Panc1 (cell line): ENCODE results near the gene KRTAP16-1. TPM values are rescaled to one million over a fixed set of nuclear protein-coding genes. Genes with fewer than 3 reads are reported as not detected.

Experiments used
- ATAC-seq: fragments of 200-7000 bp; cut with Tn5 transposase; 2 replicates; pipeline ENCODE4 v1.9.1; 2020; ENCODE audit warnings: mild to moderate bottlenecking, moderate library complexity
- BruUV-seq: library from RNA; stranded (reverse); fragments of 400-500 nt; replicated peaks from 2 replicates; lab custom pipeline; 2021; lab: Mats Ljungman, UMichigan
- CTCF ChIA-PET: fragments of 300-600 bp; sonication (Branson Sonifier 250); formaldehyde crosslinking; loops from one replicate; lab custom pipeline; 2022; ENCODE audit warnings: antibody characterized with exemption; lab: Charles Lee
- POLR2A ChIA-PET: fragments of 300-600 bp; sonication (Branson Sonifier 250); formaldehyde crosslinking; loops from one replicate; lab custom pipeline; 2022; ENCODE audit warnings: antibody characterized with exemption; lab: Charles Lee
- DNase-seq: peaks from one replicate; pipeline ENCODE4 v3.0.0-alpha.2; 2010; ENCODE audit warnings: low read depth, low spot score
- H3K27ac ChIP-seq: 2 replicates; pipeline ENCODE4 v1.5.1; 2011; ENCODE audit warnings: mild to moderate bottlenecking, low read length, inconsistent platforms
- H3K27me3 ChIP-seq: fragments of 200-500 bp; sonication (Bioruptor generic); 2 replicates; pipeline ENCODE4 v1.6.0; 2014; ENCODE audit warnings: low read length, inconsistent platforms; ENCODE audit not compliant: control insufficient read depth, insufficient read depth
- H3K36me3 ChIP-seq: fragments of 200-500 bp; sonication (Bioruptor generic); 2 replicates; pipeline ENCODE4 v1.5.1; 2014; ENCODE audit warnings: inconsistent platforms, mild to moderate bottlenecking, low read length, moderate library complexity; ENCODE audit not compliant: control insufficient read depth, insufficient read depth
- H3K4me1 ChIP-seq: 2 replicates; pipeline ENCODE4 v1.5.1; 2011; ENCODE audit warnings: inconsistent platforms, mild to moderate bottlenecking, low read length, moderate library complexity; ENCODE audit not compliant: control insufficient read depth, insufficient read depth
- H3K4me3 ChIP-seq, 2 experiments: 2 replicates each; pipeline ENCODE4 v1.5.1; 2011 to 2012; ENCODE audit warnings: low read depth in 2 of 2, low read length in 2 of 2, mild to moderate bottlenecking in 2 of 2, inconsistent platforms in 1 of 2, moderate library complexity in 1 of 2
- H3K9me3 ChIP-seq: fragments of 200-500 bp; sonication (Bioruptor generic); 2 replicates; pipeline ENCODE4 v1.5.1; 2014; ENCODE audit warnings: low read depth, mild to moderate bottlenecking, inconsistent platforms, low read length, moderate library complexity; ENCODE audit not compliant: control insufficient read depth, insufficient read depth
- CTCF ChIP-seq: fragments of 450-650 bp; IDR thresholded peaks from 2 replicates; pipeline ENCODE4 v1.5.1; 2017; ENCODE audit warnings: mild to moderate bottlenecking
- POLR2AphosphoS5 ChIP-seq: IDR thresholded peaks from 2 replicates; pipeline ENCODE4 v1.6.1; 2012; ENCODE audit warnings: mild to moderate bottlenecking, low read depth, low read length, moderate library complexity
- REST ChIP-seq, 2 experiments: IDR thresholded peaks; 2 replicates each; pipeline ENCODE4 v1.6.1; 2011 to 2012; ENCODE audit warnings: low read depth in 2 of 2, control low read depth in 1 of 2, low read length in 1 of 2, mild to moderate bottlenecking in 1 of 2, moderate library complexity in 1 of 2; ENCODE audit not compliant: insufficient read depth in 1 of 2
- SIN3A ChIP-seq: IDR thresholded peaks from 2 replicates; pipeline ENCODE4 v1.6.1; 2012; ENCODE audit warnings: low read depth, mild to moderate bottlenecking, low read length, moderate library complexity, borderline replicate concordance; ENCODE audit not compliant: insufficient read depth
- TCF7L2 ChIP-seq: IDR thresholded peaks from 2 replicates; pipeline ENCODE4 v1.6.1; 2011; ENCODE audit warnings: mild to moderate bottlenecking, low read depth, low read length, inconsistent platforms
- in situ Hi-C: cut with HindIII; loops from 2 replicates; pipeline ENCODE4 v1.10.0; 2016; ENCODE audit warnings: low sequenced_read_pairs, low pct_unique_long_range_greater_than_20kb
- intact Hi-C: fragments of 100-400 bp; cut with micrococcal nuclease; formaldehyde crosslinking; loops from one replicate; pipeline ENCODE4 v1.10.0; 2022; ENCODE audit not compliant: unreplicated experiment
- total RNA-seq: library from RNA; stranded (reverse); gene quantifications from one replicate; pipeline ENCODE4 v1.2.1, GENCODE V29; 2021; ENCODE audit not compliant: unreplicated experiment

Gene KRTAP16-1
- total RNA-seq, 1 experiment from 2014 or later = not detected

GRCh38 chr17:41307647-41308046, 1.5 kb downstream of the KRTAP16-1 start:
- DNase-seq (no peak), ATAC-seq (no peak)
- no TSS peak for BruUV-seq
- Histone ChIP-seq H3K9me3 (no peaks in the 10 kb centered on the region), H3K27ac (no peak overlapping the region), H3K4me1 (no peaks in the 10 kb centered on the region), H3K4me3 (no peak overlapping the region), H3K36me3 (no peaks in the 10 kb centered on the region), H3K27me3 (peaks cover 2% of the 10 kb centered on the region; the same call in 1 of the 2 replicates)
- intact Hi-C loops (no loop called here), in situ Hi-C loops (no loop called here)
- TF ChIP-seq POLR2AphosphoS5 (no peak), REST (IDR thresholded peaks at IDR 0.05; ENCODE audit: insufficient read depth in 1 of 2, low read depth in 2 of 2, low read length in 1 of 2) (no peak), TCF7L2 (no peak), SIN3A (no peak), CTCF (no peak)
- ChIA-PET CTCF (no interaction called here), POLR2A (no interaction called here)

- ATAC-seq = no peak
- Histone ChIP-seq H3K27me3 (peaks cover 2% of the 10 kb centered on the region; the same call in 1 of the 2 replicates), H3K36me3 (no peaks in the 10 kb centered on the region), H3K27ac (no peak overlapping the region), H3K9me3 (no peaks in the 10 kb centered on the region), H3K4me3 (no peak overlapping the region), H3K4me1 (no peaks in the 10 kb centered on the region)
- CTCF ChIA-PET = no interaction called here
- DNase-seq = no peak
- POLR2A ChIA-PET = no interaction called here
- no TSS peak for BruUV-seq
- in situ Hi-C loops (no loop called here), intact Hi-C loops (no loop called here)
- TF ChIP-seq CTCF = no peak
- no peak for TF ChIP-seq SIN3A
- TF ChIP-seq TCF7L2 = no peak
- no peak for TF ChIP-seq POLR2AphosphoS5
- no peak for TF ChIP-seq REST (IDR thresholded peaks at IDR 0.05; ENCODE audit: insufficient read depth in 1 of 2, low read depth in 2 of 2, low read length in 1 of 2)
Observed at GRCh38 chr17:41304091-41304490, 5.0 kb downstream of the KRTAP16-1 start.
